Measurements from ENCODE around the gene CDC45. TPM values are rescaled to one million over a fixed set of nuclear protein-coding genes. Genes with fewer than 3 reads are reported as not detected.

Gene CDC45
- total and polyA plus RNA-seq, 5 experiments from 2014 or later, result 0.69 to 2.7 (median 1.5) TPM; not detected in 1

GRCh38 chr22:19568337-19569275, 88.9 kb downstream of the CDC45 start:
- Mint-ChIP-seq H3K27ac (peak overlapping the region in 4 of 10 donors; percentile 1 to 77 (median 41)), H3K27me3 (no peaks in the 10 kb centered on the region), H3K4me1 (peaks cover 0 to 8% (median 0%) of the 10 kb centered on the region in 4 donors), H3K9me3 (no peaks in the 10 kb centered on the region), H3K36me3 (no peaks in the 10 kb centered on the region), H3K4me3 (no peak overlapping the region)
- no peak for ATAC-seq
- no peak for DNase-seq
- POLR2A ChIA-PET, result no interaction called here

- Mint-ChIP-seq H3K36me3 (no peaks in the 10 kb centered on the region), H3K4me3 (no peak overlapping the region), H3K9me3 (no peaks in the 10 kb centered on the region), H3K4me1 (peaks cover 0 to 10% (median 0%) of the 10 kb centered on the region in 4 donors), H3K27me3 (no peaks in the 10 kb centered on the region), H3K27ac (peak overlapping the region in 1 of 10 donors; percentile 52)
- DNase-seq, result no peak
- POLR2A ChIA-PET, result no interaction called here
- ATAC-seq, result no peak
Observed at GRCh38 chr22:19569276-19569640, 89.5 kb downstream of the CDC45 start.

- ATAC-seq (no peak), DNase-seq (no peak)
- H3K4me1 Mint-ChIP-seq, result peaks cover 0 to 10% (median 0%) of the 10 kb centered on the region in 4 donors
- H3K27ac Mint-ChIP-seq, result peak overlapping the region in 1 of 10 donors; percentile 10
- H3K36me3 Mint-ChIP-seq, result no peaks in the 10 kb centered on the region
- POLR2A ChIA-PET, result no interaction called here
- H3K27me3 Mint-ChIP-seq, result no peaks in the 10 kb centered on the region
- H3K9me3 Mint-ChIP-seq, result no peaks in the 10 kb centered on the region
- no peak overlapping the region for H3K4me3 Mint-ChIP-seq
Observed at GRCh38 chr22:19569976-19570375, 90.3 kb downstream of the CDC45 start.

Other genes with a start within 250 kb of the CDC45 start
- 1 to 10 TPM; 1.4 to 2.3 TPM for gene CLTCL1, start 188.2 kb upstream of the CDC45 start, total RNA-seq
- gene CLTCL1, start 188.2 kb upstream of the CDC45 start, polyA plus RNA-seq, result under 1 TPM; 0.07 to 0.61 (median 0.49) TPM
- gene HIRA, start 48.2 kb upstream of the CDC45 start, total RNA-seq, result 10 to 100 TPM; 24.1 to 25.0 TPM
- gene HIRA, start 48.2 kb upstream of the CDC45 start, polyA plus RNA-seq, result 1 to 10 TPM; 1.5 to 6.2 (median 6.2) TPM
- gene MRPL40, start 47.4 kb upstream of the CDC45 start, total RNA-seq, result 10 to 100 TPM; 20.8 to 23.2 TPM
- gene MRPL40, start 47.4 kb upstream of the CDC45 start, polyA plus RNA-seq, result 10 to 100 TPM; 69.5 to 80.5 (median 78.2) TPM
- 10 to 100 TPM; 44.2 to 45.1 TPM for gene C22orf39, start 32.2 kb upstream of the CDC45 start, total RNA-seq
- gene C22orf39, start 32.2 kb upstream of the CDC45 start, polyA plus RNA-seq, result 10 to 100 TPM; 51.9 to 58.7 (median 58.0) TPM
- gene UFD1, start 727 bp upstream of the CDC45 start, total RNA-seq, result 10 to 100 TPM; 50.2 to 59.1 TPM
- 10 to 100 TPM; 73.1 to 80.9 (median 78.0) TPM for gene UFD1, start 727 bp upstream of the CDC45 start, polyA plus RNA-seq
- not detected for gene CLDN5, start 44.5 kb downstream of the CDC45 start, total RNA-seq
- under 1 TPM in 2 of 3 donors, not detected in 1; 0.11 to 0.22 TPM for gene CLDN5, start 44.5 kb downstream of the CDC45 start, polyA plus RNA-seq
- gene SEPTIN5, start 234.6 kb downstream of the CDC45 start, total RNA-seq, result 1 to 10 TPM in 1 of 2 experiments, under 1 TPM in 1; 0.55 to 1.5 TPM
- under 1 TPM in 1 of 3 donors, not detected in 2; 0.32 TPM for gene SEPTIN5, start 234.6 kb downstream of the CDC45 start, polyA plus RNA-seq
- gene GP1BB, start 243.6 kb downstream of the CDC45 start, total RNA-seq, result under 1 TPM in 1 of 2 experiments, not detected in 1; 0.34 TPM
- gene GP1BB, start 243.6 kb downstream of the CDC45 start, polyA plus RNA-seq, result not detected